ENCODE measurements around the gene TNF.

GRCh38 chr6:31615748-31616147 lies 40.4 kb downstream of the TNF start:
- no peak for TF ChIP-seq CTCF (conservative IDR thresholded peaks at IDR 0.05; ENCODE audit: low read depth, low read length)
- TF ChIP-seq EZH2phosphoT487 (IDR thresholded peaks at IDR 0.05; ENCODE audit: borderline replicate concordance, low read length): no peak
- no peak for TF ChIP-seq EZH2 (IDR thresholded peaks at IDR 0.05; ENCODE audit: low read length, unreplicated experiment)

Measured in PC-3 (cell line).